H9 (cell line): ENCODE data around the gene MERTK. TPM values are rescaled to one million over a fixed set of nuclear protein-coding genes. Genes with fewer than 3 reads are reported as not detected.
A peak's percentile ranks its signal among the peaks of the same experiment; 100 is the strongest.

Source experiments
- DNase-seq: peaks from one replicate; pipeline ENCODE4 v3.0.0-alpha.2; 2017
- H2AFZ ChIP-seq: one replicate; pipeline ENCODE4 v1.6.1; 2013; ENCODE audit warnings: mild to moderate bottlenecking, low read length, control low read depth, moderate library complexity
- H2AK5ac ChIP-seq: 2 replicates; pipeline ENCODE4 v1.6.1; 2013; ENCODE audit warnings: low read length, control low read depth, mixed read lengths; ENCODE audit not compliant: insufficient read length
- H2BK120ac ChIP-seq: one replicate; pipeline ENCODE4 v1.6.1; 2013; ENCODE audit warnings: low read depth, mild to moderate bottlenecking, low read length, control low read depth, inconsistent platforms; ENCODE audit not compliant: poor library complexity, severe bottlenecking
- H2BK12ac ChIP-seq: 2 replicates; pipeline ENCODE4 v1.6.1; 2013; ENCODE audit warnings: low read length, control low read depth, mixed read lengths, low read depth; ENCODE audit not compliant: insufficient read length
- H2BK15ac ChIP-seq: 2 replicates; pipeline ENCODE4 v1.6.1; 2013; ENCODE audit warnings: low read depth, low read length, control low read depth
- H2BK20ac ChIP-seq: one replicate; pipeline ENCODE4 v1.6.1; 2013; ENCODE audit warnings: low read depth, mild to moderate bottlenecking, low read length, control low read depth, inconsistent platforms; ENCODE audit not compliant: poor library complexity, severe bottlenecking
- H2BK5ac ChIP-seq: 2 replicates; pipeline ENCODE4 v1.6.1; 2013; ENCODE audit warnings: low read length, control low read depth, mixed read lengths; ENCODE audit not compliant: insufficient read length
- H3K14ac ChIP-seq: 2 replicates; pipeline ENCODE4 v1.6.1; 2013; ENCODE audit warnings: low read length, control low read depth; ENCODE audit not compliant: insufficient read depth
- H3K18ac ChIP-seq: 2 replicates; pipeline ENCODE4 v1.6.1; 2013; ENCODE audit warnings: low read depth, mild to moderate bottlenecking, mixed read lengths, low read length, control low read depth; ENCODE audit not compliant: insufficient read length
- H3K23ac ChIP-seq: 2 replicates; pipeline ENCODE4 v1.6.1; 2013; ENCODE audit warnings: low read length, control low read depth, mixed read lengths, low read depth; ENCODE audit not compliant: insufficient read length
- H3K23me2 ChIP-seq: 2 replicates; pipeline ENCODE4 v1.6.1; 2013; ENCODE audit warnings: low read depth, mild to moderate bottlenecking, mixed read lengths, low read length, control low read depth; ENCODE audit not compliant: insufficient read length, poor library complexity, severe bottlenecking
- H3K27ac ChIP-seq: 2 replicates; pipeline ENCODE4 v1.5.1; 2013; ENCODE audit warnings: low read length, control low read depth, mixed read lengths, low read depth; ENCODE audit not compliant: insufficient read length
- H3K27me3 ChIP-seq: 2 replicates; pipeline ENCODE4 v1.6.1; 2013; ENCODE audit warnings: low read length, control low read depth, inconsistent platforms; ENCODE audit not compliant: insufficient read depth
- H3K4ac ChIP-seq: 2 replicates; pipeline ENCODE4 v1.6.1; 2013; ENCODE audit warnings: low read depth, mild to moderate bottlenecking, control low read depth, inconsistent platforms, low read length, moderate library complexity
- H3K4me1 ChIP-seq: 2 replicates; pipeline ENCODE4 v1.6.1; 2013; ENCODE audit warnings: low read length, control low read depth, inconsistent platforms; ENCODE audit not compliant: insufficient read depth
- H3K4me2 ChIP-seq: 2 replicates; pipeline ENCODE4 v1.6.1; 2013; ENCODE audit warnings: low read length, control low read depth, mixed read lengths; ENCODE audit not compliant: insufficient read length, insufficient read depth
- H3K56ac ChIP-seq: 2 replicates; pipeline ENCODE4 v1.6.1; 2013; ENCODE audit warnings: low read depth, mild to moderate bottlenecking, mixed read lengths, low read length, control low read depth; ENCODE audit not compliant: insufficient read length
- H3K79me1 ChIP-seq: 2 replicates; pipeline ENCODE4 v1.6.1; 2013; ENCODE audit warnings: low read depth, mild to moderate bottlenecking, moderate library complexity, low read length, control low read depth, inconsistent platforms; ENCODE audit not compliant: insufficient read depth, poor library complexity, severe bottlenecking
- H3K79me2 ChIP-seq: 2 replicates; pipeline ENCODE4 v1.6.1; 2013; ENCODE audit warnings: low read length, control low read depth, inconsistent platforms; ENCODE audit not compliant: insufficient read depth
- H3K9ac ChIP-seq: 2 replicates; pipeline ENCODE4 v1.6.1; 2013; ENCODE audit warnings: low read length, control low read depth, mixed read lengths; ENCODE audit not compliant: insufficient read length; ENCODE audit errors: extremely low read depth
- H3K9me3 ChIP-seq: one replicate; pipeline ENCODE4 v1.6.1; 2013; ENCODE audit warnings: low read depth, low read length, inconsistent platforms; ENCODE audit not compliant: control insufficient read depth
- H3T11ph ChIP-seq: one replicate; pipeline ENCODE4 v1.6.1; 2013; ENCODE audit warnings: mild to moderate bottlenecking, low read length, control low read depth, inconsistent platforms
- H4K20me1 ChIP-seq: one replicate; pipeline ENCODE4 v1.6.1; 2013; ENCODE audit not compliant: control insufficient read depth, insufficient read length, insufficient read depth
- H4K5ac ChIP-seq: 2 replicates; pipeline ENCODE4 v1.6.1; 2013; ENCODE audit warnings: low read depth, mild to moderate bottlenecking, mixed read lengths, low read length, control low read depth; ENCODE audit not compliant: insufficient read length
- H4K8ac ChIP-seq: replicated peaks from 2 replicates; pipeline ENCODE4 v1.6.1; 2013; ENCODE audit warnings: low read length, control low read depth, mixed read lengths, low read depth; ENCODE audit not compliant: insufficient read length
- H4K91ac ChIP-seq: 2 replicates; pipeline ENCODE4 v1.6.1; 2013; ENCODE audit warnings: low read depth, mild to moderate bottlenecking, moderate library complexity, mixed read lengths, low read length, control low read depth; ENCODE audit not compliant: insufficient read length
- H3K27ac Mint-ChIP-seq, 3 experiments: 2 replicates in 2 of 3; 3 replicates in 1 of 3; pipeline ENCODE4 v1.8.0; 2020 to 2021; ENCODE audit warnings: mixed read lengths in 3 of 3, mild to moderate bottlenecking in 1 of 3, moderate library complexity in 1 of 3
- H3K27me3 Mint-ChIP-seq: 2 replicates; pipeline ENCODE4 v1.8.0; 2021; ENCODE audit warnings: low read depth, mild to moderate bottlenecking, moderate library complexity, mixed read lengths
- H3K36me3 Mint-ChIP-seq, 3 experiments: 2 replicates in 2 of 3; 3 replicates in 1 of 3; pipeline ENCODE4 v1.8.0; 2020 to 2021; ENCODE audit warnings: low read depth in 3 of 3, mixed read lengths in 3 of 3; ENCODE audit not compliant: insufficient read depth in 1 of 3
- H3K4me1 Mint-ChIP-seq, 2 experiments: 2 replicates each; pipeline ENCODE4 v1.8.0; 2020; ENCODE audit warnings: mixed read lengths in 2 of 2
- H3K4me3 Mint-ChIP-seq, 2 experiments: 2 replicates in 1 of 2; 3 replicates in 1 of 2; pipeline ENCODE4 v1.8.0; 2020 to 2021; ENCODE audit warnings: mild to moderate bottlenecking in 2 of 2, mixed read lengths in 2 of 2, moderate library complexity in 1 of 2
- H3K9me3 Mint-ChIP-seq, 2 experiments: 2 replicates in 1 of 2; 3 replicates in 1 of 2; pipeline ENCODE4 v1.8.0; 2020; ENCODE audit warnings: mild to moderate bottlenecking in 2 of 2, mixed read lengths in 2 of 2, moderate library complexity in 1 of 2
- CTCF ChIP-seq: fragments of 200-600 bp; sonication (generic); conservative IDR thresholded peaks from 3 replicates; pipeline ENCODE4 v1.8.0; 2021; ENCODE audit warnings: antibody characterized with exemption, mild to moderate bottlenecking
- WGBS: extraction: QIAGEN DNeasy Blood & Tissue Kit; methylation state at CpG from one replicate; pipeline ENCODE4 v1.1.7; 2013; ENCODE audit warnings: missing lambda C conversion rate, low lambda C conversion rate, mixed read lengths; ENCODE audit not compliant: insufficient read length; ENCODE audit errors: extremely low coverage; 5-methylcytosine and 5-hydroxymethylcytosine counted together
- total RNA-seq: library from RNA; stranded (reverse); gene quantifications from 2 replicates; pipeline ENCODE4 v1.2.1, GENCODE V29; 2021

Gene MERTK
- total RNA-seq, 1 experiment from 2014 or later = 4.8 TPM

DNA sequence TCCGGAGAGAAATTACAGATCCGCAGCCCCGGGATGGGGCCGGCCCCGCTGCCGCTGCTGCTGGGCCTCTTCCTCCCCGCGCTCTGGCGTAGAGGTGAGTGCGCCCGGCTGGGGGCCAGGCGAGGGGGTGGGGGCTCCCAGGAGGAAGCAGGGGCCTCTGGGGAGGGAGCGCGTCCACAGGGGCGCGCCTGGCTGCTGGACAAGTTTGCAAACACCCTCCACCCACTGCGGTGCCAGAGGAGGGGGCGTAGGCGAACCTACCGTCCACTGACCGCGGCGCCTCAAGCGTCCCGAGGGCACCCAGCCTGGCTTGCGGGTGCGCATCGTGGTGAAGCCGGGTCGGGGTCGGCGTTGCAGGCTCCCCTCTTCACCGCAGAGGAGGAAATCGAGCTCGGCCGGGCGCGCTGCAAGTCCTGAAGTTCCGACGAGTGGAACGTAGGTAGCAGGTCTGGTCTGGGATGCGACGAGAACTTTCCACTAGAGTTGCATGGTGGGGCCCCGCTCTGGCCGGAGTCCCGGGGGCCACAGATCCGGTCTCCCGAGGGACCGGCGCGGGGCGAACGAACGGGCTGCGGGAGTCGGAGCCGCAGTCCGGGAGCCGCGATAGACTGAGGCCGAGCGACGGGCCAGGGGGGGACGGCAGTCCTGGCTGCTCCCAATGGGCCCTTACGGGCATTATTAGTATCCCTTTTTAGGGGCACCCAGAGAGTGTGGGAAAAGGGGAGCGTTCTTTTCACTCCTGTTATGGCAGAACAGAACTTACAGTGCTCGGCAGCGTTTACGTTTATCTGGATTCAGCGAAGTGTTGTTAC is 502 bp downstream of the MERTK start:
- peaks cover 49% of the 10 kb centered on the region for H3K27me3 Mint-ChIP-seq
- Histone ChIP-seq H3K4ac (no peak overlapping the region), H2BK120ac (no peak overlapping the region), H2BK5ac (no peak overlapping the region), H2AFZ (no peak overlapping the region), H3K4me1 (no peaks in the 10 kb centered on the region), H3K79me2 (no peaks in the 10 kb centered on the region), H3K23me2 (peaks cover 6% of the 10 kb centered on the region), H3K79me1 (no peaks in the 10 kb centered on the region), H4K20me1 (no peaks in the 10 kb centered on the region), H2BK20ac (no peak overlapping the region), H3K18ac (no peak overlapping the region), H3K27ac (no peak overlapping the region), H4K8ac (no peak overlapping the region), H2AK5ac (no peak overlapping the region), H3K14ac (peak overlapping the region; percentile 52; the same call in 1 of the 2 replicates), H3K27me3 (peaks cover 4% of the 10 kb centered on the region; the same call in 1 of the 2 replicates), H3T11ph (no peak overlapping the region), H3K9ac (peak overlapping the region; percentile 52), H3K56ac (no peak overlapping the region), H2BK12ac (no peak overlapping the region), H3K23ac (no peak overlapping the region), H2BK15ac (no peak overlapping the region), H4K91ac (no peak overlapping the region), H4K5ac (no peak overlapping the region), H3K4me2 (peak overlapping the region; percentile 63), H3K9me3 (no peaks in the 10 kb centered on the region)
- WGBS = no CpG with 5 or more reads among the region's 70 CpGs
- peaks cover 32 to 37% of the 10 kb centered on the region in 2 experiments for H3K4me1 Mint-ChIP-seq
- DNase-seq = no peak
- no peaks in the 10 kb centered on the region for H3K9me3 Mint-ChIP-seq
- H3K27ac Mint-ChIP-seq = no peak overlapping the region
- no peak for TF ChIP-seq CTCF
- H3K4me3 Mint-ChIP-seq = peak overlapping the region; percentile 77 to 92
- H3K36me3 Mint-ChIP-seq = no peaks in the 10 kb centered on the region; a peak in 1 of 7 replicates
